GM10248 (cell line): ENCODE results near the gene SELENOT.

Experiments
- CTCF ChIA-PET: fragments of 300-600 bp; sonication (Branson Sonifier 250); formaldehyde crosslinking; extraction: SDS; loops from one replicate; lab custom pipeline; 2021; ENCODE audit warnings: antibody characterized with exemption; lab: Yijun Ruan, JAX
- POLR2A ChIA-PET: fragments of 350-650 bp; sonication (Branson Sonifier 250); formaldehyde crosslinking; extraction: SDS; loops from one replicate; lab custom pipeline; 2020; ENCODE audit warnings: antibody characterized with exemption; lab: Yijun Ruan, JAX
- DNase-seq: peaks from one replicate; pipeline ENCODE4 v3.0.0; 2012; ENCODE audit errors: extremely low spot score
- TF ChIP-seq, protein P1 (sequence below): IDR thresholded peaks from 2 replicates; pipeline ENCODE4 v1.5.1; 2012; ENCODE audit warnings: mild to moderate bottlenecking, low read depth; ENCODE audit errors: extremely low read depth, missing control alignments, control extremely low read depth

Gene SELENOT

DNA sequence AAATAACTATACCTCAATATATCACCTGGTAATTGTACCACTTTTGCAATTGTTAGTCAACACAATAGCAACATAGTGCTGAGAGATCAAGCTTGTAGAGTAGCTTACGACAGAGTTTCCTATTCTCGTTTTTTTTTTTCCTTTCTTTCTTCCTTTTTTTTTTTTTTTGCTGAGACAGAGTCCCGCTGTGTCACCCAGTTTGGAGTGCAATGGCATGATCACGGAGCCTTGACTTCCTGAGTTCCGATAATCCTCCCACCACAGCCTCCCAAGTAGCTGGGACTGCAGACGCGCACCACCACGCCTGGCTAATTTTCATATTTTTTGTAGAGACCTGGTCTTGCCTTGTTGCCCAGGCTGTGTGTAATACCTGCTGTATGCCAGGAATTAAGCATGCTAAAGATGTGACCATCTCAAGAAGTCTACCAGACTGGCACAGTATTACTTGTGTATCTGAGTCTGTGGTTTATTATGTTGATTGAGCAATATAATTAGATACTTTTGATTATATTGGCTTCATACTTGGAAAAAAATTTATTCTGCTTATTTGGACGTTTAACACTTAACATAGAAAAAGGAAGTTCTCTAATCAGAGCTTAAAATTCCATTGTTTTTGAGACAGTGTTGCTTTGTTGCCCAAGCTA is 3.0 kb downstream of the SELENOT start:
- ChIA-PET POLR2A (interaction anchor here (1.6 kb wide), 1 partner anchor 157 kb away, joined by 4 read pairs; the partner anchor contains the start of gene SIAH2), CTCF (interaction anchor here (1.1 to 1.3 kb wide), 2 partner anchors 27 to 158 kb away, joined by 3 to 4 read pairs; no protein-coding TSS in a partner anchor)
- TF ChIP-seq, protein P1, sequence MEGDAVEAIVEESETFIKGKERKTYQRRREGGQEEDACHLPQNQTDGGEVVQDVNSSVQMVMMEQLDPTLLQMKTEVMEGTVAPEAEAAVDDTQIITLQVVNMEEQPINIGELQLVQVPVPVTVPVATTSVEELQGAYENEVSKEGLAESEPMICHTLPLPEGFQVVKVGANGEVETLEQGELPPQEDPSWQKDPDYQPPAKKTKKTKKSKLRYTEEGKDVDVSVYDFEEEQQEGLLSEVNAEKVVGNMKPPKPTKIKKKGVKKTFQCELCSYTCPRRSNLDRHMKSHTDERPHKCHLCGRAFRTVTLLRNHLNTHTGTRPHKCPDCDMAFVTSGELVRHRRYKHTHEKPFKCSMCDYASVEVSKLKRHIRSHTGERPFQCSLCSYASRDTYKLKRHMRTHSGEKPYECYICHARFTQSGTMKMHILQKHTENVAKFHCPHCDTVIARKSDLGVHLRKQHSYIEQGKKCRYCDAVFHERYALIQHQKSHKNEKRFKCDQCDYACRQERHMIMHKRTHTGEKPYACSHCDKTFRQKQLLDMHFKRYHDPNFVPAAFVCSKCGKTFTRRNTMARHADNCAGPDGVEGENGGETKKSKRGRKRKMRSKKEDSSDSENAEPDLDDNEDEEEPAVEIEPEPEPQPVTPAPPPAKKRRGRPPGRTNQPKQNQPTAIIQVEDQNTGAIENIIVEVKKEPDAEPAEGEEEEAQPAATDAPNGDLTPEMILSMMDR, result no peak
- DNase-seq, result no peak

DNA sequence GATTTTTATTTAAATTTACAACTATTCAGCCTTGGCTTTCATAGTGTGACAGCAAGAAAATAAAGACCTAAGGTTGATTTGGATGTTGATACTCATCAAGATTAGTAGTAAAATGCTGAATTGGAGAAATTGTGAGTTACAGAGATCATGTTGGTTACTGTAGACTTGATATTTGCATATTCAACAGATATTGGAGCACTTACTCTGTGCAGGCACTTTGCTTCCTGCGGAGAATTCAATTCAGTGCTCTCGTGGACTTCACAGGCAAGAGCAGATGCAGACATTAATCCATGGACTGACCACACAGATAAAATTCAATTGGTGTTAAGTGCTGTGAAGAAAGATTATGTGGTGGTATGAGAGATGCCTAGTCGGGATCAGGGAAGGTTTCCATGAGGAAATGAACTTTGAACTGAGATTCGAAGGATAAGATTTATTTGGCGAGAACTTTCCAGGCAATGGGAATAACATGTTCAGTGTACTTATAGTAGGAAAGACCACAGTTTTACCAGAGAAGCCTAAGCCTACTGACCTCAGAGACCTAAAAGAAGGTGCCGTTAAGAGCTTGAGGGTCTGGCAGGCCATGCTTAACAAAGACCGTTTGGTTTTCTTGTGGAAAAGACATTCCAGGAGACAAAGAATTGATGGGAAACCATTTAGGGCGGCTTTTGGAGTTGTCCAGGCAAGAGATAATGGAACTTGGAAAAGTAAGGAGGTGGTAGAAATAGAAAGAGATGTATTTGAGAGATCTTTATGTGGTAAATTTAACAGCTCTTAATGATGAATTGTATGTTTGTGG is 4.3 kb downstream of the SELENOT start:
- POLR2A ChIA-PET, result interaction anchor here (0.6 kb wide), 1 partner anchor 110 kb away, joined by 3 read pairs; no protein-coding TSS in a partner anchor

DNA sequence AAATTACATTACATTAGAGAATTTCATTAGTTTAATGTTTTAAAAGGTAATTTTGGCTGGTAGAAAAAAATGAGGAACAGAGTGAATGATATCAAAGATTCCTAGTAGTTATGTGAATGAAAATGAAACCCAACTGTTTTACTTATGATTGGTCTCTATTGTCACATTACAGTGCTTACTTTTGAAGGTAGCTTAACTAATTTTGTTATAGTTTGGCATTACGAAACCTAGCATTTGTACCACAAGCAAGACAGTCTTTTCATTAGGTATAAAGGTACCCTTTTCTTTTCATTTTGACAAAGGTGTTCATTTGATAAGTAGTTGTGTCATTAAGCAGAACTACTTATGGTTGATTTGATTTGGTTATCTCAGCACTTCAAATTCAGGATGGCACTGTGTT is 6.9 kb downstream of the SELENOT start:
- POLR2A ChIA-PET, result interaction anchor here (0.6 to 1.0 kb wide), 2 partner anchors 25 to 49 kb away, joined by 3 read pairs; no protein-coding TSS in a partner anchor

More for the DNA sequence above, 4.3 kb downstream of the SELENOT start:
- CTCF ChIA-PET, result no interaction called here
- no peak for DNase-seq
- TF ChIP-seq, protein P1, result no peak

DNA sequence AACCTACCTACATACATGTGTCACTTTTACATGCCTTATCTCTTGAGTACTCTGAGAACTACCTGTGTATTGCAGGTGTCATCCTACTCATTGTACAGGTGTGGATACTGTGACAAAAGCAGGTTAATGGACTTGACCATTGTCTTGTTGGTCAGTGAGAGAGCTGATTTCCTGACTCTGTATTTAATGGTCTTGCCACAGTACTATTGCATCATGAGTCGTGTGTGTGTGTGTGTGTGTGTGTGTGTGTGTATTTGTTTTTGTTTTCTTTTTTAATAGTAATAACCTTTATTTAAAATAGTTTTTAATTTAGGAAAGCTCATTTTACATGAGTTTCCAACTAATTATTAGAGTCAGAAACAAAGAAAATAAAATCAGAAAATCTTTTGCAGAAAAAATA is 7.7 kb downstream of the SELENOT start:
- CTCF ChIA-PET, result interaction anchor here (1.1 to 1.3 kb wide), 3 partner anchors 9 to 32 kb away, joined by 3 to 4 read pairs (median 3); no protein-coding TSS in a partner anchor
- TF ChIP-seq, protein P1, result no peak
- POLR2A ChIA-PET, result no interaction called here
- no peak for DNase-seq

More for the DNA sequence above, 6.9 kb downstream of the SELENOT start:
- TF ChIP-seq, protein P1, result no peak
- DNase-seq, result no peak
- CTCF ChIA-PET, result no interaction called here

DNA sequence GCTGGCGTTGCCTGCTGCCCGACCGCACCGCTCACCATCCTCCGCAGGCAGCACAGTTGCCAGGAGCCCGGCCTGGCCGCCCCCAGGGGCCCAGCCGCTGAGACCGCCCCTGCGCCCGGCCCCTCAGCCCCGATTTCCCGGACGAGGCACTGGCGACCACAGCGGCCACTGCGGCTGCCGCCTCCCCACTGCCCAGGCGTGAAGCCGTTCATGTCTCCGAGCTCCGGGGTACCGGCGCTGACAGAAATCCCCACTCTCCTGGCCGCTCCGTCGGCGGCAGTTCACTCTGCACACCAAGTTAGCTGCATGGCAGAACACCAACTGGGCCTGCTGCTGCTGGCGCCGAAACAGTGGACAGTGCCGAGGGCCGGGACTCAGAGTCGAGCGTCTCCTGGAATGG is 8.5 kb downstream of the SELENOT start:
- DNase-seq, result no peak
- TF ChIP-seq, protein P1, result no peak
- CTCF ChIA-PET, result interaction anchor here (1.1 to 1.3 kb wide), 4 partner anchors 8 to 31 kb away, joined by 3 to 4 read pairs (median 4); no protein-coding TSS in a partner anchor
- POLR2A ChIA-PET, result no interaction called here

DNA sequence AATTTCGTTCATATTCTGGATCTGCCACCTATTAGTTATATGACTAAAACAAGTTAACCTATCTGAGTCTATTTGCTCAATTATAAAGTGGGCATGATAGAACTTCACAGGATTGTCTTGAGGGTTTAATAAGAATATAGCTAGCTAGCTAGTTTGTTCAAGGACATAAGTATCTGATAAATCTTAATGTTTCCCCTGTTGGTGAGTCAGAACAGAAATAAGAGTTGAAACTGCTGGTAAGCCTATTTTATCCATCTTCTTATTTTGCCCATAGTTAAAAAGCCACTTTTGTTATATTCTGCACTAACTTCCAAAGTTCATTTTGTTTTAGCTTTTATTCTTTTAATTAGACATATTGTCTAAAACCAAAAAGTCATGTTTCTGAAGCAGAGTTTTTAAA is 9.4 kb downstream of the SELENOT start:
- TF ChIP-seq, protein P1, result no peak
- no peak for DNase-seq
- POLR2A ChIA-PET, result interaction anchor here (0.5 to 1.0 kb wide), 2 partner anchors 14 to 35 kb away, joined by 3 read pairs; no protein-coding TSS in a partner anchor
- CTCF ChIA-PET, result interaction anchor here (0.9 to 1.3 kb wide), 2 partner anchors 17 to 20 kb away, joined by 3 to 4 read pairs; no protein-coding TSS in a partner anchor
